ENCODE data around the gene NFIX.

The NFIX gene

GRCh38 chr19:13092606-13093235 is 97.4 kb downstream of the NFIX start:
- WGBS (ENCODE audit: extremely low coverage, insufficient coverage, low lambda C conversion rate) = no CpG with 5 or more reads among the region's 14 CpGs
- Histone ChIP-seq H3K27me3 (ENCODE audit: insufficient read depth, low read length, poor library complexity) (peaks cover 2% of the 10 kb centered on the region), H3K4me1 (ENCODE audit: control insufficient read depth, low read depth, low read length) (peaks cover 10% of the 10 kb centered on the region)

GRCh38 chr19:13093407-13094105 is 98.3 kb downstream of the NFIX start:
- H3K23ac ChIP-seq (ENCODE audit: low read length) = no peak overlapping the region
- WGBS (ENCODE audit: extremely low coverage, insufficient coverage, low lambda C conversion rate) = no CpG with 5 or more reads among the region's 12 CpGs
- DNase-seq = peak; percentile 95
- no peaks in the 10 kb centered on the region for H3K79me2 ChIP-seq (ENCODE audit: control insufficient read depth, insufficient read depth, low read length)
- H3K27me3 ChIP-seq (ENCODE audit: insufficient read depth, low read length, poor library complexity) = peaks cover 5% of the 10 kb centered on the region
- no peak overlapping the region for H4K5ac ChIP-seq (ENCODE audit: low read length)
- H3K79me1 ChIP-seq (ENCODE audit: low read length) = no peaks in the 10 kb centered on the region
- H3K27ac ChIP-seq (ENCODE audit: low read depth, low read length) = no peak overlapping the region
- no peak overlapping the region for H3K9ac ChIP-seq (ENCODE audit: low read length)
- no peak overlapping the region for H3K18ac ChIP-seq (ENCODE audit: low read length)
- H3K56ac ChIP-seq (ENCODE audit: low read length) = peak overlapping the region; percentile 57
- H3K4me1 ChIP-seq (ENCODE audit: control insufficient read depth, low read depth, low read length) = peaks cover 10% of the 10 kb centered on the region
- H3K4me3 ChIP-seq (ENCODE audit: low read length) = no peak overlapping the region
- no peak overlapping the region for H2BK5ac ChIP-seq (ENCODE audit: low read length)
- no peak overlapping the region for H2BK120ac ChIP-seq (ENCODE audit: low read depth, low read length)
- peak overlapping the region; percentile 56 for H2AK5ac ChIP-seq (ENCODE audit: low read length)
- no peaks in the 10 kb centered on the region for H3K36me3 ChIP-seq (ENCODE audit: control insufficient read depth, insufficient read depth, low read length)
- no peak overlapping the region for H2BK15ac ChIP-seq (replicated peaks; ENCODE audit: low read depth)
- no peak overlapping the region for H4K8ac ChIP-seq (ENCODE audit: low read depth, low read length)
- H3K4ac ChIP-seq (ENCODE audit: low read depth, low read length) = no peak overlapping the region
- no peak overlapping the region for H3K4me2 ChIP-seq (ENCODE audit: low read length)

More at GRCh38 chr19:13092606-13093235, 97.4 kb downstream of the NFIX start:
- Histone ChIP-seq H3K79me2 (ENCODE audit: control insufficient read depth, insufficient read depth, low read length) (no peaks in the 10 kb centered on the region), H3K36me3 (ENCODE audit: control insufficient read depth, insufficient read depth, low read length) (no peaks in the 10 kb centered on the region), H3K18ac (ENCODE audit: low read length) (no peak overlapping the region), H3K23ac (ENCODE audit: low read length) (no peak overlapping the region), H2BK120ac (ENCODE audit: low read depth, low read length) (no peak overlapping the region), H3K56ac (ENCODE audit: low read length) (no peak overlapping the region), H2AK5ac (ENCODE audit: low read length) (no peak overlapping the region), H2BK15ac (replicated peaks; ENCODE audit: low read depth) (no peak overlapping the region), H3K4me2 (ENCODE audit: low read length) (no peak overlapping the region), H3K4me3 (ENCODE audit: low read length) (no peak overlapping the region), H4K8ac (ENCODE audit: low read depth, low read length) (no peak overlapping the region), H3K4ac (ENCODE audit: low read depth, low read length) (no peak overlapping the region), H2BK5ac (ENCODE audit: low read length) (no peak overlapping the region), H3K27ac (ENCODE audit: low read depth, low read length) (no peak overlapping the region), H3K9ac (ENCODE audit: low read length) (no peak overlapping the region), H4K5ac (ENCODE audit: low read length) (no peak overlapping the region), H3K79me1 (ENCODE audit: low read length) (no peaks in the 10 kb centered on the region)
- DNase-seq = no peak

GRCh38 chr19:13094106-13094504 is 98.8 kb downstream of the NFIX start:
- H3K23ac ChIP-seq (ENCODE audit: low read length) = no peak overlapping the region
- no peak overlapping the region for H4K5ac ChIP-seq (ENCODE audit: low read length)
- no peak overlapping the region for H3K4me3 ChIP-seq (ENCODE audit: low read length)
- no peak overlapping the region for H2AK5ac ChIP-seq (ENCODE audit: low read length)
- H3K9ac ChIP-seq (ENCODE audit: low read length) = no peak overlapping the region
- peaks cover 10% of the 10 kb centered on the region for H3K4me1 ChIP-seq (ENCODE audit: control insufficient read depth, low read depth, low read length)
- H3K18ac ChIP-seq (ENCODE audit: low read length) = no peak overlapping the region
- H3K27ac ChIP-seq (ENCODE audit: low read depth, low read length) = no peak overlapping the region
- H4K8ac ChIP-seq (ENCODE audit: low read depth, low read length) = no peak overlapping the region
- no peaks in the 10 kb centered on the region for H3K79me2 ChIP-seq (ENCODE audit: control insufficient read depth, insufficient read depth, low read length)
- no peaks in the 10 kb centered on the region for H3K36me3 ChIP-seq (ENCODE audit: control insufficient read depth, insufficient read depth, low read length)
- H3K79me1 ChIP-seq (ENCODE audit: low read length) = no peaks in the 10 kb centered on the region
- no peak overlapping the region for H2BK120ac ChIP-seq (ENCODE audit: low read depth, low read length)
- H3K27me3 ChIP-seq (ENCODE audit: insufficient read depth, low read length, poor library complexity) = peaks cover 10% of the 10 kb centered on the region
- H3K4me2 ChIP-seq (ENCODE audit: low read length) = no peak overlapping the region
- H3K56ac ChIP-seq (ENCODE audit: low read length) = no peak overlapping the region
- no peak overlapping the region for H2BK15ac ChIP-seq (replicated peaks; ENCODE audit: low read depth)
- no peak for DNase-seq
- no peak overlapping the region for H3K4ac ChIP-seq (ENCODE audit: low read depth, low read length)
- WGBS (ENCODE audit: extremely low coverage, insufficient coverage, low lambda C conversion rate) = no CpG with 5 or more reads among the region's 5 CpGs
- H2BK5ac ChIP-seq (ENCODE audit: low read length) = no peak overlapping the region

GRCh38 chr19:13094771-13095392 is 99.6 kb downstream of the NFIX start:
- WGBS (ENCODE audit: extremely low coverage, insufficient coverage, low lambda C conversion rate) = no CpG with 5 or more reads among the region's 16 CpGs
- H3K9ac ChIP-seq (ENCODE audit: low read length) = peak overlapping the region; percentile 54
- H3K4me1 ChIP-seq (ENCODE audit: control insufficient read depth, low read depth, low read length) = peaks cover 10% of the 10 kb centered on the region
- no peak overlapping the region for H3K18ac ChIP-seq (ENCODE audit: low read length)
- peaks cover 15% of the 10 kb centered on the region for H3K27me3 ChIP-seq (ENCODE audit: insufficient read depth, low read length, poor library complexity)
- peak; percentile 68 for DNase-seq
- no peaks in the 10 kb centered on the region for H3K79me1 ChIP-seq (ENCODE audit: low read length)
- no peak overlapping the region for H2BK15ac ChIP-seq (replicated peaks; ENCODE audit: low read depth)
- H3K23ac ChIP-seq (ENCODE audit: low read length) = no peak overlapping the region
- no peaks in the 10 kb centered on the region for H3K79me2 ChIP-seq (ENCODE audit: control insufficient read depth, insufficient read depth, low read length)
- H2BK120ac ChIP-seq (ENCODE audit: low read depth, low read length) = no peak overlapping the region
- no peaks in the 10 kb centered on the region for H3K36me3 ChIP-seq (ENCODE audit: control insufficient read depth, insufficient read depth, low read length)
- peak overlapping the region; percentile 75 for H3K56ac ChIP-seq (ENCODE audit: low read length)
- no peak overlapping the region for H2AK5ac ChIP-seq (ENCODE audit: low read length)
- no peak overlapping the region for H4K8ac ChIP-seq (ENCODE audit: low read depth, low read length)
- peak overlapping the region; percentile 63 for H3K4me2 ChIP-seq (ENCODE audit: low read length)
- no peak overlapping the region for H3K27ac ChIP-seq (ENCODE audit: low read depth, low read length)
- H4K5ac ChIP-seq (ENCODE audit: low read length) = no peak overlapping the region
- H3K4me3 ChIP-seq (ENCODE audit: low read length) = no peak overlapping the region
- H3K4ac ChIP-seq (ENCODE audit: low read depth, low read length) = no peak overlapping the region
- H2BK5ac ChIP-seq (ENCODE audit: low read length) = no peak overlapping the region

GRCh38 chr19:13095393-13095784 is 100.1 kb downstream of the NFIX start:
- Histone ChIP-seq H3K18ac (ENCODE audit: low read length) (no peak overlapping the region), H3K56ac (ENCODE audit: low read length) (peak overlapping the region; percentile 75), H3K27me3 (ENCODE audit: insufficient read depth, low read length, poor library complexity) (peaks cover 15% of the 10 kb centered on the region), H4K8ac (ENCODE audit: low read depth, low read length) (no peak overlapping the region), H2BK15ac (replicated peaks; ENCODE audit: low read depth) (no peak overlapping the region), H3K9ac (ENCODE audit: low read length) (peak overlapping the region; percentile 54), H3K4me2 (ENCODE audit: low read length) (peak overlapping the region; percentile 63), H2BK120ac (ENCODE audit: low read depth, low read length) (no peak overlapping the region), H2BK5ac (ENCODE audit: low read length) (no peak overlapping the region), H3K27ac (ENCODE audit: low read depth, low read length) (no peak overlapping the region), H3K23ac (ENCODE audit: low read length) (no peak overlapping the region), H3K4me3 (ENCODE audit: low read length) (no peak overlapping the region), H3K79me2 (ENCODE audit: control insufficient read depth, insufficient read depth, low read length) (no peaks in the 10 kb centered on the region), H3K36me3 (ENCODE audit: control insufficient read depth, insufficient read depth, low read length) (no peaks in the 10 kb centered on the region), H4K5ac (ENCODE audit: low read length) (no peak overlapping the region), H3K4ac (ENCODE audit: low read depth, low read length) (no peak overlapping the region), H2AK5ac (ENCODE audit: low read length) (no peak overlapping the region), H3K79me1 (ENCODE audit: low read length) (no peaks in the 10 kb centered on the region), H3K4me1 (ENCODE audit: control insufficient read depth, low read depth, low read length) (peaks cover 10% of the 10 kb centered on the region)
- peak; percentile 46 for DNase-seq
- WGBS (ENCODE audit: extremely low coverage, insufficient coverage, low lambda C conversion rate) = no CpG with 5 or more reads among the region's 25 CpGs
